ENCODE data around the gene NUDT3.
"Not testable (repeated sequence)": the region's sequence is repeated elsewhere in the genome, so short reads cannot be mapped to it uniquely, and the experiment has no call there.

Gene NUDT3

DNA sequence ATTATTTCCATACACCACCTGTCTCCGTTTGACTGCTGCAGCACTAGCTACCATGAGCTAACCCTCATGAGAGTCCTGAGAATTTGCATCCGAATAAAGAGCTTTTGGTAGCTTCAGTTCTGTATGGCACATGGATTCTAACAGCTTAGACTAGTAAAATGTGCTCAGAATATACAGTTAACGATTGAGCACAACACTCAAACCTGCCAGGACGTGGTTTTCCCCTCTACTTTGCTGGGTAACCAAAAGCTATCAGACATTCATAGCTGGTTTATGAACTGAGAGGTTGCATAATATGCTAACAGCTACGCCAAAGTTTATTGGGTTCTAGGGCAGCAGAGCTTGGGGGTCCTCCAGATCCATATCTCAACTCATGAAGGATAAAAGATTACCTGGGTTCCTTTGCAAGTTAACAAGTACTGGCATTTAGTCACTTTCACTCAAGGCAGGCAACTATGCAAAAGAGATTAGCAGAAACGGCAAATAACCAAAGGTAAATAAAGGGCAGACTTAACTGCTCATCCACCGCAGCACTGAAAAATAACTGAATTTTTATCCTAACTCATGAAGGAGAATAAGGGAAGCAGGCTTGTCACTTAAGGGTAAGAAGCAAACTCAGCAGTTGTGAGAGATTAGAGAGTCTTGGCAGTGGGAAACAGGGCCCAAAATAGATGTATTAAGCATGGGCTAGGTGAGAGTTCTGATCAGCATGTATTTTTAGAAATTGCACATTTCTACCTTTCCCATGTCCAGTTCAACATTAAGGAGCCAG, 29.4 kb downstream of the NUDT3 start:
- H3K27ac ChIP-seq, result no peak overlapping the region
- TF ChIP-seq, protein P1, sequence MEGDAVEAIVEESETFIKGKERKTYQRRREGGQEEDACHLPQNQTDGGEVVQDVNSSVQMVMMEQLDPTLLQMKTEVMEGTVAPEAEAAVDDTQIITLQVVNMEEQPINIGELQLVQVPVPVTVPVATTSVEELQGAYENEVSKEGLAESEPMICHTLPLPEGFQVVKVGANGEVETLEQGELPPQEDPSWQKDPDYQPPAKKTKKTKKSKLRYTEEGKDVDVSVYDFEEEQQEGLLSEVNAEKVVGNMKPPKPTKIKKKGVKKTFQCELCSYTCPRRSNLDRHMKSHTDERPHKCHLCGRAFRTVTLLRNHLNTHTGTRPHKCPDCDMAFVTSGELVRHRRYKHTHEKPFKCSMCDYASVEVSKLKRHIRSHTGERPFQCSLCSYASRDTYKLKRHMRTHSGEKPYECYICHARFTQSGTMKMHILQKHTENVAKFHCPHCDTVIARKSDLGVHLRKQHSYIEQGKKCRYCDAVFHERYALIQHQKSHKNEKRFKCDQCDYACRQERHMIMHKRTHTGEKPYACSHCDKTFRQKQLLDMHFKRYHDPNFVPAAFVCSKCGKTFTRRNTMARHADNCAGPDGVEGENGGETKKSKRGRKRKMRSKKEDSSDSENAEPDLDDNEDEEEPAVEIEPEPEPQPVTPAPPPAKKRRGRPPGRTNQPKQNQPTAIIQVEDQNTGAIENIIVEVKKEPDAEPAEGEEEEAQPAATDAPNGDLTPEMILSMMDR (conservative IDR thresholded peaks at IDR 0.05), result no peak
- no peak for TF ChIP-seq ZFX (IDR thresholded peaks at IDR 0.05)

DNA sequence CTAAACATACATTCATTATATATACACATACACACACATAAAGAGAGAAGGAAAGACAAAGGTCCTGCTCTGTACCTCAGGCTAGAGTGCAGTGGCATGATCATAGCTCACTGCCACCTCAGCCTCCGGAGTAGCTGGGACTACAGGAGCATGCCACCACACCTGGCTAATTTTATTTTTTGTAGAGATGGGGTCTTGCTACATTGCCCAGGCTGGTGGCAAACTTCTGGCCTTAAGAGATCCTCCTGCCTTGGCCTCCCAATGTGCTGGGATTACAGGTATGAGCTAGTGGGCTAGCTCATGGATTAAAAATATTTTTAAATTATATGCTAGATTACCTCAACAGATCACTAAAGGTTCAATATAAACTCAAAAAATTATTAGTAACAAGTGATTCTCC, 30.3 kb downstream of the NUDT3 start:
- TF ChIP-seq, protein P1 (conservative IDR thresholded peaks at IDR 0.05), result no peak
- no peak for TF ChIP-seq ZFX (IDR thresholded peaks at IDR 0.05)
- H3K27ac ChIP-seq, result no peak overlapping the region

DNA sequence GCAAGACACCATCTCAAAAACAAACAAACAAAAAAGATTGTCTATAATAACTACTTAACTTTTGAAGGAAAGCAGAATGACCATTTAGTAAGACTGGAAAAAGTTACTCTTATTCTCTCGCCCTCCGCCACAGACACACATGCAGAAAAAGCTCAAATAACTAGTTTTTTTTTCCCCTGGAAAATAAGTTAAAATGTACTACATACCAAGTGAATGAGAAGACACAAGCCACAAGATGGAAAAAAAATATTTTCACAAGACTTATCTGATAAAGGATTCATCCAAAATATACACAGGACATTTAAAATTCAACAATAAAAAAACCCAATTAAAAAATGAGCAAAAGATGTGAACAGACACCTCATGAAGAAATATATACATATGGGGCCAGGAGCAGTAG, 31.9 kb downstream of the NUDT3 start:
- H3K27ac ChIP-seq, result no peak overlapping the region
- TF ChIP-seq ZFX (IDR thresholded peaks at IDR 0.05), result no peak
- TF ChIP-seq, protein P1 (conservative IDR thresholded peaks at IDR 0.05), result no peak

- H3K27ac ChIP-seq, result no peak overlapping the region
Measured at GRCh38 chr6:34359418-34360158, 32.9 kb downstream of the NUDT3 start.

DNA sequence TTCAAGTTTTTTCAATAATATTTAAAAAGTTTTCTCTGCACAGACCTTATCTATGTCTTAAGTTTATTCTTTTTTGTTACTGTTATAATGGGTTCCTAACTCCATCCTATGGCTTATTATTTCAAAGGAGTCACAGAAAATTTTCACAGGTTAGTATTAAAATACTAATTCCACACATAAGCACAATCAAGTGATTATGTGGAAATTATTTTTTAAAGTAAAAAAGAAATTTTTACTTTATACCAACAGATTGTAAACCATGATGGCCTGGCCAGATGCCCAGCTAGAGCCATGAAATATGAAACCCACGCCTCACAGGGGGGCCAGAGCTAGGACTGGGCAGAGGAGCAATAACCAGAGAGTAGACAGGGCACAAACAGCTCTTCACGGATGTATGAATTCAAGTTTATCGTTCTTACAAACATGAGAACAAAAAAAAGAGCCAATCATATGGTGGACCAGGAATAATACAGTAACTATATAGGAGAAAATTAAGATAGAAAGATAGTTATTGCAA, 34.0 kb downstream of the NUDT3 start:
- no peak overlapping the region for H3K27ac ChIP-seq

More at GRCh38 chr6:34359418-34360158, 32.9 kb downstream of the NUDT3 start:
- no peak for TF ChIP-seq ZFX (IDR thresholded peaks at IDR 0.05)
- TF ChIP-seq, protein P1 (conservative IDR thresholded peaks at IDR 0.05), result no peak

DNA sequence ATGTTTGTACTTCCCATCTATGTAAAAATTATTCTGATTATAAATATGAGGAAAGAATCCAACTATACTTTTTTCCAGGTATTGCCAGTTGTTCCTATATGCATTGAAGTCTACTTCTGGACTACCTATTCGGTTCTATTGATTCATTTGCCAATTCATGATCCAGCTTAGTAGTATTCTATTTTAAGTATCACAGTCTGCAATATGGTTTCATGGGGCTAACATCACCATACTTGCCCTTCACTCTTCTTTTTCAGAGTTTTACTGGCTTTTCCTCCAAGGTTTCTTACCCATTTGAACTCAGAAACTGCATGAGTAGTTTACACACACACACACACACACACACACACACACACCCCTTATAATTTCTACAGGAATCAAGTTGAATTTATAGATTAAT, 34.5 kb downstream of the NUDT3 start:
- no peak for TF ChIP-seq ZFX (IDR thresholded peaks at IDR 0.05)
- TF ChIP-seq, protein P1 (conservative IDR thresholded peaks at IDR 0.05), result no peak
- no peak overlapping the region for H3K27ac ChIP-seq

More for the DNA sequence above, 34.0 kb downstream of the NUDT3 start:
- TF ChIP-seq, protein P1 (conservative IDR thresholded peaks at IDR 0.05), result no peak
- TF ChIP-seq ZFX (IDR thresholded peaks at IDR 0.05), result no peak

GRCh38 chr6:34355889-34356288, 36.6 kb downstream of the NUDT3 start:
- no peak overlapping the region for H3K27ac ChIP-seq
- no peak for TF ChIP-seq ZFX (IDR thresholded peaks at IDR 0.05)
- TF ChIP-seq, protein P1 (conservative IDR thresholded peaks at IDR 0.05), result no peak

DNA sequence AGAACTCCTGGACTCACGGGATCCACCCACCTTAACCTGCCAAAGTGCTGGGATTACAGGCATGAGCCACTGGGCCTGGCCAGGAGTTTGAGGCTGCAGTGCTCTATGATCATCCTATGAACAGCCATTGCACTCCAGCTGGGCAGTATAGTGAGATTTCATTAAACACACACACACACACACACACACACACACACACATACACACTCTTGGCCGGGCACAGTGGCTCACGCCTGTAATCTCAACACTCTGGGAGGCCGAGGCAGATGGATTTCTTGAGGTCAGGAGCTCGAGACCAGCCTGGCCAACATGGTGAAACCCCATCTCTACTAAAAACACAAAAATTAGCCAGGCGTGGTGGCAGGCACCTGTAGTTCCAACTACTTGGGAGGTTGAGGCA, 38.2 kb downstream of the NUDT3 start:
- H3K27ac ChIP-seq, result not testable (repeated sequence)

DNA sequence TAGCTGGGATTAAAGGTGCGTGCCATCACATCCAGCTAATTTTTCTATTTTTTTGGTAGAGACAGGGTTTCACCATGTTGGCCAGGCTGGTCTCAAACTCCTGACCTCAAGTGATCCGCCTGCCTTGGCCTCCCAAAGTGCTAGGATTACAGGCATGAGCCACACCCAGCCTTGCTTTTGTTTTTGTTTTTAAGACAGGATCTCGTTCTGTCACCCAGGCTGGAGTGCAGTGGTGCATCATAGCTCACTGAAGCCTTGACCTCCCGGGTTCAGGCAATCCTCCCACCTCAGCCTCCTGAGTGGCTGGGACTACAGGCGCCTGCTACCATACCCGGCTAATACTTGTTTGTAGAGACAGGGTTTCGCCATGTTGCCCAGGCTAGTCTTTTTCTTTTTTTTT, 38.9 kb downstream of the NUDT3 start:
- not testable (repeated sequence) for H3K27ac ChIP-seq
